ENCODE data around the gene CST9L. TPM values are rescaled to one million over a fixed set of nuclear protein-coding genes. Genes with fewer than 3 reads are reported as not detected.
"Not testable (repeated sequence)": the region's sequence is repeated elsewhere in the genome, so short reads cannot be mapped to it uniquely, and the experiment has no call there.

The CST9L gene
- total RNA-seq, 1 donor from 2014 or later: not detected

GRCh38 chr20:23586735-23587525 lies 18.6 kb upstream of the CST9L start:
- ATAC-seq: peak; percentile 50

DNA sequence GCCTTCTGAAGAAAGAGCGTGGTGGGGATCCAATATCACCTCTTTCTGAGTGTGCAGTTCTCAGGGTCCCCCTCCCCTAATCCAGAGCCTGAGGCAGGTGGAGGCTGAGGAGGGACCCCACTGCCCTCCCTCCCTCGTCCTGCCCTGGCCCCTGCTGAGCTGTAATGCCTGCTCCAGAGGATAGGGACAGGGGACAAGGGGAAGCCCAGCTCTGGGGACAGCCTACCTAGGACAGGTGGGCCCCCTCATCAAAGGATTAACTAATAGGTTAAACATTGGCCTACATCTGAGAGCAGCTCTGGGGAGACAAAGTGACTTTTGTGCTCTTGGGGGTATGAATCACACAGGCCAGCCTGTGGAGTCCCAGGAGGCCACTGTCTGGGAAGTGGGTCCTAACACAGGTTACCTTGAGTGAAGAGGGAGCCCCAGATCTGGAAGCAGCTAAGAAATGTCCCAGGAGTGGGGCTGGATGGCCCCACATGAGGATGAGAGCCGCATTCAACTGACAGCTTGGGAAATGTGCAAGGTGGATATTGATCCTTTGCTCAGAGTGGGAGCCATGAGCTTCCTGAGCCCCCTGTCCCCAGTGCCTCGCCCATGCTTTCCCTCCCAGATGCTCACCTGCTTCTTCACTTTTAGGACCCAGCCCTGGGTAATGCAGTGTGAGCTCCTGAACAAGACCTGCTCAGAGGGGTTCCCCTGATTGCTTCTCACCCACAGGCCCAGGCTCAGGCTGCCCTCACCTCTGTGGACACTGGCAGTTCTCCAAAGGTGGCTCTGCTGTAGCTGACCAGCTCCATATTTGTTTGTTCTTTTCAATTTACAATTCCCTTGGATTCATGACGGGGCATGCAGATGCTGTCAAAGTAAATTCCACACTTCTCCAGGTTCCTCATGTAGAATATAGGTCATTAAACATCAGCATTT lies 17.8 kb upstream of the CST9L start:
- ATAC-seq: no peak

- ATAC-seq: peak; percentile 9
These were observed 17.1 kb upstream of the CST9L start for GRCh38 chr20:23585449-23585807.

DNA sequence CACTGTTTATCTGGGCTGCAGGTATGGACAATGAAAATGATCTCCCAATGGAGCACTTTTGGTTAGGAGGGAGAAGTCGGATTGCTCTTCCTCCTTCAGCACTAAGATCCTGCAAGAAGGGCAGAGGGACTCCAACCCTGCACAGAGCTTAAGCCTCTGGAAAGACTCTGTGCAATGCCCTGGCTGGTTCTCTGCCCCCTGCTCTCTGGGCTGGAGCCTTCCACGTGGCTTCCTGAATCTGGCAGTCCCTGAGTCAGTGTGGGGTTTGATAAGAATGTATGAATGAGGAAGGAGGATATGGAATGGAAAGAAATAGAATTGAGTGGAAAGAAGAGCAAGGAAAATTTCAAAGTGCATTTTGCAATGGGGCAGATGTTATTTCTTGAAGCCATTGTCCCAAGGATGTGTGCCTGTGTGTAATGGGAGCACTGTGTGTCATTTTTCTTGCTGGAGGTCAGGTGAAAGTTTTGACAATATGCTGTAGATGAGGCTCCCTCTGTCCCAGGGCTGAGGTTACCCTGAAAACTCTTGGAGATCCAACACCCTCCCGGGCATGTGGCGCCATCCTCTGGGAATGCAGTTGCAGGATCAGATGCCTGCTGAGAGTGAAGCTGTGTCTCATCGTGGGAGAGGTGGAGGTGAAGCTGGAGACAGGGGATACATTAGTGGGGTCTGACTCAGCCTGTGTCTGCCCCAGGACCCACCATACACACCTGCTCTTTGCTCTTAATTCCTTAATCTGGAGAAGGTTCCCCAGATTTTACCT lies 16.3 kb upstream of the CST9L start:
- no peak for ATAC-seq

- ATAC-seq: peak; percentile 92
These were observed 15.2 kb upstream of the CST9L start for GRCh38 chr20:23583526-23583925.

- ATAC-seq: no peak
These were observed 14.0 kb upstream of the CST9L start for GRCh38 chr20:23582293-23582692.

DNA sequence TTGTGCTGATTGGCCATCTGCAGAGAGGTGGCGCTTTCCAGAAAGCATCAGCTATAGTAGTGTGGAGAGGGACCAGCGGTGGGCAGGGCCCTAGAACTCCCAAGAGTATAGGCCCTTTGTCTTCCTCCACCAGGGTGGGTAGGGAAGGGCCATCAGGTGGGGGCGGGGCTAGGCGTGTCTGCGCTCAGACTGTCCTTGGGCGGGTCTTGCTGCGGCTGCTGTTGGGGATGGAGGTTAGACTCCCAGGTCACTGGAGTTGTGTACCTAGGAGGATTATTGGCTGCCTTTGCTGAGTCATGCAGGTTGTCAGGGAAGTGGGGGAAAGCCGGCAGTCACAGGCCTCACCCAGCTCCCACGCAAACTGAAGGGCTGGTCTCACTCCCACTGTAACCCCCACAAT lies 13.5 kb upstream of the CST9L start:
- not testable (repeated sequence) for ATAC-seq

DNA sequence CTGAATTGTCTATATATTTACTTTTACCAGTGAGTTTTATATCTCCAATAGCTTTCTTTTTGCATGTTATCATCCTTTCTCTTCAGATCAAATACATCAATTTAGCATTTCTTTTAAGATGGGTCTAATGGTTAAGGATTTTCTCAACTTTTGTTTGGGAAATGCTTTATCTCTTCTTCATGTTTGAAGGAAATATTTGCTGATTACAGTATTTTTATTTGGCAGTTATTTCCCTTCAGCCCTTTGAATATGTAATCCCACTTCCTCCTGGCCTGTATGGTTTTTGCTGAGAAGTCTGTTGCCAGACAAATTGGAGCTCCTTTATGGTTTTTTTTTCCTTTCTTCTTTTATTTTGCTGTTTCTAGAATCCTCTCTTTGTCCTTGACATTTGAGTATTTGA lies 6.7 kb upstream of the CST9L start:
- no peak for ATAC-seq

DNA sequence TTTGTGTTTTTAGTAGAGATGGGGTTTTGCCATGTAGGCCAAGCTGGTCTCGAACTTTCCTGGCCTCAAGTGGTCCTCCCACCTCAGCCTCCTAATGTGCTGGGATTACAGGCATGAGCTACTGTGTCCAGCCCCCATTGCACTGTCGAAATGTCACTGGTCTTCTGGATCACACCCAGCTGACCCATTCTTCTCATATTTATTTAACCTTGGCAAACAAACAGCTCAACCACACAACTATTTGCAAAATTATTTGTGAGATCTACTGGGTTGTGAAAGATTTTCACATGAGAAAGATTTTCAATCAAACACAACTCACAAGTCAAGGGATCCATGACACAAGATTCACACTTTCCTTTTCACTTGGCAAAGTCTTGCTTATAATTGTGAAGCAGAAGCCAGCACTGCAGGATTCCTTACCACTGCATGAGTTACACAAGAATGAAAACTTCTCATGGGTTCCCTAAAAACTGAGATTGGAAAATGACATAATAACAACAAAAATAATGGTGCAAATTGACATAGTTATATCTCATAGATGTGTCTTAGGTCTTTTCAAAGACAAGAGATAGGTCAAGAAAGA lies 2.0 kb upstream of the CST9L start:
- no peak for ATAC-seq

DNA sequence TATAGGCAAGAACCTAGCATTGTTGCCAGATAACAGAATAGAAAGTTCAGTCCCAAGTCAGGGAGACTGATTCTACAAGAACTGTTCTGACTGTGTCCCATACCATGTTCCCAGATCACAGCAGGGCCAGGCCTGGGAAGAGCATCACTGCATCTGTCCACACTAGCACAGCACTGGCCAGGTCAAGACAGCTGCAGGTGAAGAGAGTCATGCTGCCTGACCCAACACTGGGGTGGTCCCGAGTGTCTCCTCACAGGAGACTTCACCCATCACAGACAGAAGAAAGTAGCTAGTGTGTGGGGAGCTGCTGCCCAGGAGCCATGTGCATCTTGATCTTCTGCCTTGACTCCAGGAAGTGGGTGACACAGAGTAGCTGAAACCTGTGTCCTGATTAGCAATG lies 1.3 kb upstream of the CST9L start:
- ATAC-seq: no peak

- no peak for ATAC-seq
These were observed 667 bp upstream of the CST9L start for GRCh38 chr20:23568971-23569330.

GRCh38 chr20:23566199-23566932 lies 1.9 kb downstream of the CST9L start:
- ATAC-seq: no peak

DNA sequence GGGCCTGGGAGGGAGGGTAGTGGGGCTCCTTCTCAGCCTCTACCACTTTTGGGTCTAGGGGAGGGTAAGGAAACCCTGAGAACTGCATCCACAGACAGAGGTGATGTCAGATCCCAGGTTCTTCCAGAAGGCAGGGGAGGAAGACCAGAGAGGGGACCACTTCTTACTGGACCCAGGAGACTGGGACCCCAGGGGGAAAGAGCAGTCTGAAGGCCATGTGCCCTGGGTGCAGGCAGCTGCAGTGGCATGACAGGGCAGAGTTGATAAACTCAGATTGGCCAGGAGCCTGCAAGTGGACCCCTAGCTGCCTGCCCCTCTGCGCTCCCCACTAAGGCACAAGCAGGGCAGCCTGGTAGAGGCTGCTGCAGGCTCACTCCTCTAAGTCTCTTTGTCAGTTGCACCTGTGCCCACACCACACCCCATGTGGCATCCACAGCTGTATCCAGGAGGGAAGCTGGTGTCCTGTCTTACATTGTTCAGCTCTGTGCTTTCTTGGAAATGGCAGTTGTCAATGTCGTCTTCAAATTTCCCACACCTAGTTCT lies 2.7 kb downstream of the CST9L start:
- no peak for ATAC-seq

DNA sequence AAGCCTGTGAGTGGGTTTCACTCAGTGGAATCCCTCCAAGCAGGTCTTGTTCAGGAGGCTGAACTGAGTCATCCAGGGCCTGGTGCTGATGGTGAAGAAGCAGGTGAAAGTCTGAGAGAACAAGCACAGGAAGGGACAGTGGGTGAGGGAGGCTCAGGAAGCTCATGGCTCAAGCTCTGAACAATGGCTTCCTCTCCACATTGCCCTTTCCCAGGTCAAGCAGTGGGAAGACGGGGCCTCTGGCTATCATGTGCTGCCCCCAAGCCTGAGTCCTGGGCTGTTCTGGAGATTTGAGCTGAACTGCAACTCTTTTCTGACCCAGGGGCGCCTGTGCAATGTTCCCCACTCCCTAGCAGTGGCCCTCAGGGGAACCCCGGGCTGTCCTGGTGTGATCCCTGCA lies 3.4 kb downstream of the CST9L start:
- no peak for ATAC-seq

DNA sequence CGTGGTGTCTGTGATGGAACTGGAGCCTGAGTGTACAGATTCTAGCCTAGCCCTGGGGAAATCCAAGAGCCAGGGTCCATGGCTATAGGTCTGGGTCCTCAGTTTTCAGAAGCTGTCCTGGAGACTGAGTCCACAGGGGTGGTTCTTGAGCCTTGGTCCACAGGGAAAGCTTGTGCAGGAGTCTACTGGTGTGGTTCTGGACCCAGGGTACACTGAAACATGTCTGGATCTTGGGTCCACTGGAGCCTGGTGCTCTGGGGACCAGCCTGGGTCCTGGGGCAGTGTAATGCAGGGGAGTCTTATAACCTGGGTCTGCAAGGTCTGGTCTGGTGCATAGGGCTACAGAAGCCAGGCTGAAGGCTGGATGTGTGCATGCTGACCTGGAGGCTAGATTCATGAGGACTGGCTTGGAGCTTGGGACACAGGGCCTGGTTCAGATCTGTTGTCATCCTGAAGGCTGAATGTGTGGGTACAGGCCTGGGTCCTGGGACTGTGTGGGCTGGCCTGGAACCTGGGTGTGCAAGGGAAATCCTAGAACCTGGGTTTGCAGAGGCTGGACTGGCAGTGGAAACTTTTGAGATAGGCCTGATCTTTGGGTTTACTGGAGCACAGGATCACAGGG lies 5.5 kb downstream of the CST9L start:
- no peak for ATAC-seq

DNA sequence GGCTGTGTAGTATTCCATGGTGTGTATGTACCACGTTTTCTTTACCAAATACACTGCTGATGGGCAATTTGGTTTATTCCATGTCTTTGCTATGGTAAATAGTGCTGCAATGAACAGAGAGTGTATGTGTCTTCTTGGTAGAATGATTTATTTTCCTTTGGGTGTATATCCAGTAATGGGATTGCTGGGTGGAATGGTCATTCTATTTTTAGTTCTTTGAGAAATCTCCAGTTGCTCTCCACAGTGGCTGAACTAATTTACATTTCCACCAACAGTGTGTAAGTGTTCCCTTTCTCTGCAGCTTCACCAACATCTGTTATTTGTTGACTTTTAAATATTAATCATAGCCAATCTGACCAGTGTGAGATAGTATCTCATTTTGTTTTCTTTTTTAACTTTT lies 13.9 kb downstream of the CST9L start:
- no peak for ATAC-seq

DNA sequence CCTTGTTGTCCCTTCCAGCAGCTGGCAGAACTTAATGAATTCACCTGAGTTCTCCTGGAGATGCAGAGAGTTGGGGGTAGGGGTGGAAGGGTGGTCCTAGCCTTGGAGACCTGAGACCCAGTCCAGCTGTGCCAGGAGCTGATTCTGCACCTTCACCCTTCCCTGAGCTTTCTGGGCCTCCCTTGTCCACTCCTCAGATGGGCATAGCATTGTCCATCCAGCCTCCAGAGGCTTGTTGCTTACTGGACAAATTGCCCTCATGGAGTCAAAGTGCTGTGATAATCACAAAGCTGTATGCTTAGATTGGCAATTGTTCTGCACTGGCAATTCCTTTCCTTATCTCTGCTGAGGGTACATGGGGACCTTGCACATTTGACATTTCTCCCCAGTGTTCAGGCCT lies 16.5 kb downstream of the CST9L start:
- no peak for ATAC-seq

DNA sequence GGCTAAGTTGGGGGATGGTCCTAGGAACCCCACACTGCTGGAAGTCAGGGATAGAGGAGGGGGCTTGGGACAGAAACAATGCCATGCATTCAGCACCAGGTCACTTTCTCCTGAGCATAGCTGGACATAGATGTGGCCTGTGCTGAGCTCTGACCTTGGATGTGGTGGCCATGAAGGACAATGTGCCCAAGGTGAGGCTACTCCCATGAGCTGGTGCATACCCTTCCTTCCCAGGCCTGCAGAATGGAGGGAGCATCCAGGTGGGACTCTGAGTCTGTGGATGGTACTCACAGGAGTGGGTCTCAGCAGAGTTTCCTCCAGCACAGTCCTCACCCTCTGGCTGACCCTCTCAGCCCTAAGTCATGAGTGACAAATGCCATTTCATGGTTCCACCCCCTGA lies 16.9 kb downstream of the CST9L start:
- ATAC-seq: no peak

- no peak for ATAC-seq
These were observed 18.1 kb downstream of the CST9L start for GRCh38 chr20:23550227-23550626.

DNA sequence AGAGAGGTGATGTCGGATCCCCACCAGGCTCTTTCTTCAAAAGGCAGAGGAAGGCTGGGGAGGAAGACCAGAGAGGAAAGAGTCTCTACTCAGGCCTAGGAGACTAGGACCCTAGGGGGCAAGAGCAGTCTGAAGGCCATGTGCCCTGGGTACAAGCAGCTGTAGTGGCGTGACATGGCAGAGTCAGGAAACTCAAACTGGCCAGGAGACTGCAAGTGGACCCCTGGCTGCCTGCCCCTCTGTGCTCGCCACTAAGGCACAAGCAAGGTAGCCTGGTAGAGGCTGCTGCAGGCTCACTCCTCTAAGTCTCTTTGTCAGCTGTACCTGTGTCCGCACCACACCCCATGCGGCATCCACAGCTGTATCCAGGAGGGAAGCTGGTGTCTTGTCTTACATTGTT lies 19.9 kb downstream of the CST9L start:
- ATAC-seq: no peak

DNA sequence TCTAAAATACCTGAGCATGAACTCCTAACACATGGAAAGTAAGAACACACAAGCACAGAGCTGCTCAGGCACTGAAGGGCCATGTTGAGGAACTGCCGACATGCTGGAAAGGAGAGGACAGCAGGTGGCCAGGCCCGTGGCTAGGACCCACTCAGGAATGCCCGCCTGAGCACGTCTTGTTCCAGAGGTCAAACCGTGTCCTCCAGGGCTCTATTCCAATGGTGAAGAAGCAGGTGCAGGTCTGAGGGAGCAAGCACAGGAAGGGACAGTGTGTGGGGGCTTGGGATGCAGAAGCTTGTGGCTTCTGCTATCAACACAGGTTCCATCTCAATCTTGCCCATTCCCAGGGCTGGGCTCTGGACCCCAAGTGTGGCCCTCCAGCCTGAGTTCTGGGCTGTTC lies 20.7 kb downstream of the CST9L start:
- ATAC-seq: no peak

Data from esophagus mucosa (tissue), 1 donor.